Astrocyte of the cerebellum (primary cell): ENCODE measurements around the gene RGS13.

ENCODE experiments used
- DNase-seq: peaks from one replicate; pipeline ENCODE4 v3.0.0-alpha.2; 2011; ENCODE audit warnings: low read depth
- H3K4me3 ChIP-seq: 2 replicates; pipeline ENCODE4 v1.5.1; 2011; ENCODE audit warnings: mild to moderate bottlenecking, low read depth, low read length, moderate library complexity
- in situ Hi-C: cut with HindIII; loops from 2 replicates; pipeline ENCODE4 v1.10.0; 2017; ENCODE audit warnings: low sequenced_read_pairs
- TF ChIP-seq, protein P1 (sequence below): IDR thresholded peaks from 2 replicates; pipeline ENCODE4 v1.5.1; 2012; ENCODE audit warnings: low read length, low read depth, moderate library complexity, mild to moderate bottlenecking; ENCODE audit errors: missing control alignments

RGS13 gene, protein sequence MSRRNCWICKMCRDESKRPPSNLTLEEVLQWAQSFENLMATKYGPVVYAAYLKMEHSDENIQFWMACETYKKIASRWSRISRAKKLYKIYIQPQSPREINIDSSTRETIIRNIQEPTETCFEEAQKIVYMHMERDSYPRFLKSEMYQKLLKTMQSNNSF

DNA sequence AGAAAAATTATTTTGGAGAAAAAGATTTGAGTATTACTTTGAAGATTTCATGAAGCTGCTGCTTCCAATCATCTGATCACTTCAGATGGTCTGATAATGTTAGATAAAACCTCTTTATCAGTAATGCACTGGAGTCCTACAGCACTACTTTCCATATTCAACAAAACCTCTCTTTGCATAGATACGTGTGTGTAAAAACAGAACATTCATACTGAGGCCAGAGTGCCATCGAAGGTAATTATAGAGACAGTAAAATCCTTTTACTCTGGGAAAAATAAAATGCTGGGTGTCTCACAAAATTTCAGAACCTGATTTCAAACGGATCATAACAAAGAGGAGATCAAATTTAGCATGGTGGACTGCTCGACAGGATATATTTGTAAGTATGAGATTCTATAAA lies at the start of gene RGS13:
Gene RGS13, plus strand, starts transcription at position 209 of the 400 bp plus-strand sequence. CDS start 8,188 bp downstream, outside the sequence.
- no peak within 1 kb of the TSS for H3K4me3 ChIP-seq
- no peak for DNase-seq
- in situ Hi-C loops: no loop called here
- TF ChIP-seq, protein P1, sequence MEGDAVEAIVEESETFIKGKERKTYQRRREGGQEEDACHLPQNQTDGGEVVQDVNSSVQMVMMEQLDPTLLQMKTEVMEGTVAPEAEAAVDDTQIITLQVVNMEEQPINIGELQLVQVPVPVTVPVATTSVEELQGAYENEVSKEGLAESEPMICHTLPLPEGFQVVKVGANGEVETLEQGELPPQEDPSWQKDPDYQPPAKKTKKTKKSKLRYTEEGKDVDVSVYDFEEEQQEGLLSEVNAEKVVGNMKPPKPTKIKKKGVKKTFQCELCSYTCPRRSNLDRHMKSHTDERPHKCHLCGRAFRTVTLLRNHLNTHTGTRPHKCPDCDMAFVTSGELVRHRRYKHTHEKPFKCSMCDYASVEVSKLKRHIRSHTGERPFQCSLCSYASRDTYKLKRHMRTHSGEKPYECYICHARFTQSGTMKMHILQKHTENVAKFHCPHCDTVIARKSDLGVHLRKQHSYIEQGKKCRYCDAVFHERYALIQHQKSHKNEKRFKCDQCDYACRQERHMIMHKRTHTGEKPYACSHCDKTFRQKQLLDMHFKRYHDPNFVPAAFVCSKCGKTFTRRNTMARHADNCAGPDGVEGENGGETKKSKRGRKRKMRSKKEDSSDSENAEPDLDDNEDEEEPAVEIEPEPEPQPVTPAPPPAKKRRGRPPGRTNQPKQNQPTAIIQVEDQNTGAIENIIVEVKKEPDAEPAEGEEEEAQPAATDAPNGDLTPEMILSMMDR: no peak

DNA sequence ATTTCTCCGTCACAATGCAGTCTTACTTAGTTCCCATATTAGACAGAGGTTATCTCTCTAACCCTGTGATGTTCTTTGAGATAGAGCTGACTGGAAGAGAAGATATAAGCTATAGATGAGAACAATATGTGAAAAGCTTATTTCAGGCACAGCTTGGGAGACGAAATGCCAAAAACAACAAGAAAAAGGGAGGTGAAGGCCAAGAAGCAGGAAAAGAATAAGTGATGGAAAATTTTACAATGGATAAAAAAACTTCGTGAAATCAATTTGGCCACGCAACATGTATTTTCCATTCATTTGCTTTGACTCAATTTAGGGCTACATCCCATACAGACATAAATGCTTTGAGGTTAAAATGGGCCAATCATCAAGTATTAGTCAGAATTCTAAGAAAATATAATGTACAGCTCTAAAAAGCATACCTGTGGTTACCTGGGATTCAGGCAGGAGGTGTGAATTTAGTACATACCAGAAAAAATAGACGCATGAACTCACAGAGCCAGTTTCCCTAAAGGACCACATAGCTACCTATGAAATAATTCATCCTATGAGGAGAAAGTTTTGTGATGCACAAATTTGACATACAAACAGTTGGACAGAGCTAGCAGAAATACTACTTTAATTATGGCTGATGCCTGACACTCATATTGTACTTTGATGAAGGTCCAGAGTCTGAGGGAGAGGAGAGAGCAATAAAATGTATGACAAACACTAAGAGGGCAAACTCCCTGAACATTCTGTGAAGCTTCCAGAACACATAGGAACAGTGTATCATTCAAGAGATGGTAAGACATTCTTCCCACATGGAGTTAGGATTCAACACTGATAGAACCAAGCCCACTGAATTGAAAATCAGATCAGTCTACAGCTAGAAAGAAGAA lies 48.3 kb upstream of the RGS13 start:
- no peak for DNase-seq
- no peak overlapping the region for H3K4me3 ChIP-seq
- TF ChIP-seq, protein P1: no peak
- in situ Hi-C loops: loop anchor here (25.0 kb wide), 2 partner anchors 100 to 425 kb away; no protein-coding TSS in a partner anchor

DNA sequence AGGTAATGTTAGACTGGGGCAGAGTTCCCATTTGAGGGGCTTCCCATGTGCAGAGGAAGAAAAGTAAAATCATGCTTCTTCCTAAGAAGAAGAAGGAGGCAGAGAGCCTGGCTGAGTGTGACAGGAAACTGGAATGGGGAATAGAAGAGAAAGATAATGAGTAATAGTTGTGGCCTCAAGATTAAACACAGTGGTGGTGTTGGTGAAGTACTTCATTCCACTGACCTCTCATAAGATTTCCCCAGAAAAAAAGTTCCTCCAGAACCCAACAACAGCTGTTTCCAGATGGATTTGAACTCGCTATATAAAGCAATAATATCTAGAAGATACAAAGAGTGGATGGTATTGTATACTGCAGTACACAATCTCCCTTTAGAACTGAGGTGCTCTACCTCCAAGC lies 47.4 kb upstream of the RGS13 start:
- H3K4me3 ChIP-seq: no peak overlapping the region
- TF ChIP-seq, protein P1: no peak
- DNase-seq: no peak
- in situ Hi-C loops: loop anchor here (25.0 kb wide), 2 partner anchors 101 to 424 kb away; no protein-coding TSS in a partner anchor

DNA sequence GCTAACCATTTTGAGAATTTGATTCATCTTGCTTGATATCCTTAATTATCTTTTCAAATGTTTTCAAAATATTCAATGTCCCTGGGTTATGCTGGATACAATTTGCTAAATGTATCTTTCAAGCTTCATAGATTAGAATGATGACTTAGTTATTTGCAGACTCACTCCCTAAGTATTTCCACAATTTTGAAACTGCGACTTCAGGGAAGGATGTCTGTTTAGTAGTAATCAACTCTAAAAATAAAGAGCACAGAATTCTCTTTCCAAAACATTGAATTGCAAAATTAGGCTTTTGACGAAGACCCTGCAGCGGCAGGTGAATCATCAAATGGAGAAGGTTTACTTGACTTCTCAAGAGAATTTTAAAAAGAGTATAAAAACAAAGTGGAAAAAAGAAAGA lies 46.1 kb upstream of the RGS13 start:
- in situ Hi-C loops: loop anchor here (25.0 kb wide), 2 partner anchors 103 to 422 kb away; no protein-coding TSS in a partner anchor
- TF ChIP-seq, protein P1: no peak
- DNase-seq: no peak
- H3K4me3 ChIP-seq: no peak overlapping the region

DNA sequence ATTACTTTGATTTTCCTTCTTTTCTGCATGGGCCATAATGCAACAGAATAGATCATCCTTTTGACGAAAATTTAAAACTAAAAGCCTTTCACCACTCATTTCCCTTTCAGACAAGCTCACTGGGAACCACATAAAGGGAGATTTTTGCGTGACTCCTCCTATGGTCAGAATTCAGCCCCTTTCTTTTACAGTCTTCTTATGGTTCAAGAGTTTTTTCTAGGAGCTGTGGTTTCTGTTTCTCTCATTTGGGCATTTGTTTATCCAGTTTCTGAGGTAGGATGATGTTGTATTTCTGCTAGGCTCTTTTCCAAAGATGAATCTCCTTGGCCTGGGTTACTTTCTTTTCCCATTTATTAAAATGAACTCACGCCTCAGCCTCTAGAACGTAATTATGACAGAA lies 43.4 kb upstream of the RGS13 start:
- in situ Hi-C loops: loop anchor here (25.0 kb wide), 2 partner anchors 105 to 420 kb away; no protein-coding TSS in a partner anchor
- H3K4me3 ChIP-seq: no peak overlapping the region
- TF ChIP-seq, protein P1: no peak
- no peak for DNase-seq

DNA sequence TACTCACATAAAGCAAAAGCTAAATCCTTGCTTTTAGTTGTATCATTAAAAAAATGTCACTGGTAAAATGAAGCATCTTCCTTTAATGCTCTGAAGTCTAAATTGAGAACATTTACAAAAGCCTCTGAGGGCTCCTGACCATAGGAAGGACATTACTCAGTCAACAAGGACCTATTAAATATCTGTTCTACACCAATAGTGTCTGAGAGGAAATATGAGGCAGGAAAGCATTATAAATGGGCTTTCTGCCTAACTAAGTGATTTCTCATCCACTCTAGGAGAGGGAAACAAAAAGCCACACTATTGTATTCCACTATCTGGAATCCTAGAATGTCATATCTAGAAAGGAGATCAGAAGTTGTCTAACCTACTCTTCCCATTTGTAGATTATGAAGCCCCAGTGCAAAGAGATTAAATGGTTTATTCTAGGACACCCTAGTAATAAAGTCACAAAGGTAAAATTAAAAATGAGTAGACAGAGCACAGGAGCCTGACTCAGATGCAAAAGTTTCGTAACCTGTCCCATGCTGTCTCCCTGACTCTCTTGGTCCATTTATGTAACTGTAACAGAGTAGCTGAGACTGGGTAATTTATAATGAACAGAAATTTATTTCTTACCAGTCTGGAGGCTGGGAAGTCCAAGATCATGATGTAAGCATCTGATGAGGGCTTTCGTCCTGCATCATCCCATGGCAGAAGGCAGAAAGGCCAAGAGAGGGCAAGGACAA lies 42.8 kb upstream of the RGS13 start:
- TF ChIP-seq, protein P1: no peak
- H3K4me3 ChIP-seq: no peak overlapping the region
- in situ Hi-C loops: loop anchor here (25.0 kb wide), 2 partner anchors 106 to 419 kb away; no protein-coding TSS in a partner anchor
- DNase-seq: no peak
